HT1080 (cell line): ENCODE measurements around the gene SDHAF1. TPM values are rescaled to one million over a fixed set of nuclear protein-coding genes. Genes with fewer than 3 reads are reported as not detected.
"Not testable (repeated sequence)": the region's sequence is repeated elsewhere in the genome, so short reads cannot be mapped to it uniquely, and the experiment has no call there.

Experiments
- DNase-seq: peaks from one replicate; pipeline ENCODE4 v3.0.0-alpha.2; 2015; ENCODE audit warnings: low read depth
- small RNA-seq: library from RNA; depleted of rRNA; stranded (forward); fragments of <200 nt; gene quantifications from one replicate; pipeline ENCODE3, GENCODE V24; 2014
- total RNA-seq: library from RNA; depleted of rRNA; stranded (reverse); fragments of >200 nt; shearing (Covaris generic); gene quantifications from 2 replicates; pipeline ENCODE4 v1.2.3, GENCODE V29; 2014; rRNA removed

Gene SDHAF1
- total RNA-seq, 1 experiment from 2014 or later = 18.0 TPM

- peak; percentile 99 for DNase-seq
These were observed 19.3 kb downstream of the SDHAF1 start, which contains the start of gene ALKBH6 for GRCh38 chr19:36014012-36014924. TSS of gene ALKBH6 (minus strand) at chr19:36014213. CDS start at chr19:36013397, 816 bp downstream.

GRCh38 chr19:36019061-36019670 is 24.2 kb downstream of the SDHAF1 start:
- no peak for DNase-seq

GRCh38 chr19:36023432-36023831 is 28.4 kb downstream of the SDHAF1 start:
- DNase-seq = no peak

- DNase-seq = no peak
These were observed 30.6 kb downstream of the SDHAF1 start for GRCh38 chr19:36025541-36025940.

GRCh38 chr19:36026091-36026876 is 31.3 kb downstream of the SDHAF1 start:
- DNase-seq = no peak

- no peak for DNase-seq
These were observed 32.7 kb downstream of the SDHAF1 start for GRCh38 chr19:36027696-36028095.

GRCh38 chr19:36028313-36029041 is 33.5 kb downstream of the SDHAF1 start:
- DNase-seq = no peak

GRCh38 chr19:36030264-36031148 is 35.5 kb downstream of the SDHAF1 start:
- no peak for DNase-seq

GRCh38 chr19:36031308-36031707 is 36.3 kb downstream of the SDHAF1 start:
- DNase-seq = no peak

GRCh38 chr19:36032251-36033104 is 37.5 kb downstream of the SDHAF1 start, which contains the start of gene CLIP3:
TSS of gene CLIP3 (minus strand) at chr19:36032873. CDS start at chr19:36032357, 516 bp downstream.
- DNase-seq = no peak

GRCh38 chr19:36040495-36040894 is 45.5 kb downstream of the SDHAF1 start:
- DNase-seq = no peak

GRCh38 chr19:36041092-36041491 is 46.1 kb downstream of the SDHAF1 start:
- DNase-seq = not testable (repeated sequence)

GRCh38 chr19:36041831-36042230 is 46.8 kb downstream of the SDHAF1 start:
- no peak for DNase-seq

- DNase-seq = no peak
These were observed 49.0 kb downstream of the SDHAF1 start for GRCh38 chr19:36043952-36044351.

Small RNA genes within 50 kb of the gene (small RNA-seq; reads per million reads assigned to genes)
- gene AF038458.1 = not detected

Other genes starting within 250 kb of the SDHAF1 start
- 8.4 and 13.3 TPM in 2 replicates for gene U2AF1L4, start 249.8 kb upstream of the SDHAF1 start, total RNA-seq
- gene PSENEN, start 249.5 kb upstream of the SDHAF1 start, total RNA-seq = 48.5 and 50.6 TPM in 2 replicates
- gene LIN37, start 246.6 kb upstream of the SDHAF1 start, total RNA-seq = 4.5 and 5.4 TPM in 2 replicates
- gene HSPB6, start 238.2 kb upstream of the SDHAF1 start, total RNA-seq = 0.17 TPM in 1 of 2 replicates, not detected in the other
- 8.6 and 10.8 TPM in 2 replicates for gene PROSER3, start 237.0 kb upstream of the SDHAF1 start, total RNA-seq
- 1.3 and 1.8 TPM in 2 replicates for gene ARHGAP33, start 219.6 kb upstream of the SDHAF1 start, total RNA-seq
- gene PRODH2, start 182.3 kb upstream of the SDHAF1 start, total RNA-seq = not detected in 2 replicates
- not detected in 2 replicates for gene NPHS1, start 142.7 kb upstream of the SDHAF1 start, total RNA-seq
- not detected in 2 replicates for gene KIRREL2, start 138.3 kb upstream of the SDHAF1 start, total RNA-seq
- 1.6 and 6.6 TPM in 2 replicates for gene APLP1, start 126.6 kb upstream of the SDHAF1 start, total RNA-seq
- gene NFKBID, start 94.6 kb upstream of the SDHAF1 start, total RNA-seq = 5.8 and 5.9 TPM in 2 replicates
- not detected in 2 replicates for gene HCST, start 92.7 kb upstream of the SDHAF1 start, total RNA-seq
- gene TYROBP, start 86.9 kb upstream of the SDHAF1 start, total RNA-seq = not detected in 2 replicates
- 1.9 and 3.4 TPM in 2 replicates for gene LRFN3, start 58.8 kb upstream of the SDHAF1 start, total RNA-seq
- gene SYNE4, start 13.6 kb downstream of the SDHAF1 start, total RNA-seq = not detected in 2 replicates
- gene ALKBH6, start 19.0 kb downstream of the SDHAF1 start, total RNA-seq = 13.9 and 15.3 TPM in 2 replicates
- 0.45 TPM in 1 of 2 replicates, not detected in the other for gene CLIP3, start 37.7 kb downstream of the SDHAF1 start, total RNA-seq
- 2.4 and 2.6 TPM in 2 replicates for gene THAP8, start 59.1 kb downstream of the SDHAF1 start, total RNA-seq
- 17.4 and 20.2 TPM in 2 replicates for gene WDR62, start 59.7 kb downstream of the SDHAF1 start, total RNA-seq
- gene OVOL3, start 116.0 kb downstream of the SDHAF1 start, total RNA-seq = not detected in 2 replicates
- 124 and 135 TPM in 2 replicates for gene POLR2I, start 119.7 kb downstream of the SDHAF1 start, total RNA-seq
- gene TBCB, start 120.3 kb downstream of the SDHAF1 start, total RNA-seq = 176 and 193 TPM in 2 replicates
- gene CAPNS1, start 144.9 kb downstream of the SDHAF1 start, total RNA-seq = 391 and 431 TPM in 2 replicates
- not detected in 2 replicates for gene COX7A1, start 157.3 kb downstream of the SDHAF1 start, total RNA-seq
- 0.90 and 2.2 TPM in 2 replicates for gene ZNF565, start 219.5 kb downstream of the SDHAF1 start, total RNA-seq
- gene ZNF146, start 219.9 kb downstream of the SDHAF1 start, total RNA-seq = 78.2 and 94.5 TPM in 2 replicates